CD4-positive, alpha-beta T cell treated with Interleukin-1 beta for 1 hour (primary cell): Measurements from ENCODE around the gene POLDIP2.

ENCODE experiments used
- DNase-seq, 2 donors: peaks; one replicate each; pipeline ENCODE4 v3.0.0-alpha.2; 2020 to 2022

The POLDIP2 gene

DNA sequence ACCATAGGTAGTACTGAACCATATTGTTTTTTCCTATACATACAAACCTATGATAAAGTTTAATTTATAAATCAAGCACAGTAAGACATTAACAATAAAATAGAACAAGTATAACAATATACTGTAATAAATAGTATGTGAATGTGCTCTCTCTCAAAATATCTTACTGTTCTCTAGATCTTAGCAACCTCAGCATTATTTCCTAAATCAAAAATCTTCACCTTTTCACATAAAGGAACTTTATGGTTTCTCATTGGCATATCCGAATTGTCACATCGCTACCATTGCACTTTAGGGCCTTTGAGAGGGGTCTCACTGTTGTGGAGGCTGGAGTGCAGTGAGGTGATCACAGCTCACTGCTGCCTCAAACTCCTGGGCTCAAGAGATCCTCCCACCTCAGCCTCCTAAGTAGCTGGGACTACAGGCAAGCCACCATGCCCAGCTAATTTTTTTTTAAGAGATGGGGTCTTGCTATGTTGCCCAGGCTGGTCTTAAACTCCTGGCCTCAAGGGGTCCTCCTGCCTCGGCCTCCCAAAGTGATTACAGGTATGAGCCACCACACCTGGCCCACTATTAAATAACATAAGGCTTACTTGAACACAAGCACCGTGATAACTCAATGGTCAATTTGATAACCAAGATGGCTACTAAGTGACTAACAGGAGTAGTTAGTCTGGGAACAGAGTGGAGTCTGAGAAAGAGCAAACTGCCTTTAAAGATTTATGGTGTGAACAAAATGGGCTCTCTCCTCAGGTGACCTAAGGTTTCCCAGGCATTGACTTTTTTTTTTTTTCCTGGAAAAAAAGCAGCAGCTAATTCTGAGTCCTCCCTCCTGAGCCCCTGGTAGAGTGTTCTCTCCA lies 41.3 kb downstream of the POLDIP2 start:
- DNase-seq = no peak

GRCh38 chr17:28313841-28314240 lies 43.5 kb downstream of the POLDIP2 start:
- no peak for DNase-seq

GRCh38 chr17:28306954-28307401 lies 50.3 kb downstream of the POLDIP2 start:
- DNase-seq = no peak

- no peak for DNase-seq
Observed at GRCh38 chr17:28298449-28298848, 58.9 kb downstream of the POLDIP2 start.
